Effector memory CD8-positive, alpha-beta T cell (primary cell): ENCODE data around the gene MMEL1.

Experiments
- ATAC-seq: fragments of 150-1000 bp; cut with Tn5 transposase; replicated peaks from 2 replicates; pipeline ENCODE4 v1.10.0; 2021; ENCODE audit warnings: mild to moderate bottlenecking, moderate library complexity
- DNase-seq, 3 experiments: peaks; one replicate each; pipeline ENCODE4 v3.0.0; 2021
- H3K27ac Mint-ChIP-seq, 2 donors: one replicate each; pipeline ENCODE4 v1.8.0; 2022; ENCODE audit warnings: mild to moderate bottlenecking in 2 of 2, mixed read lengths in 2 of 2, moderate library complexity in 2 of 2
- H3K27me3 Mint-ChIP-seq, 2 donors: one replicate each; pipeline ENCODE4 v1.8.0; 2022; ENCODE audit warnings: mixed read lengths in 2 of 2
- H3K36me3 Mint-ChIP-seq: one replicate; pipeline ENCODE4 v1.8.0; 2022; ENCODE audit warnings: mild to moderate bottlenecking, moderate library complexity, mixed read lengths; ENCODE audit not compliant: insufficient read depth
- H3K4me1 Mint-ChIP-seq, 2 donors: one replicate each; pipeline ENCODE4 v1.8.0; 2022; ENCODE audit warnings: low read depth in 2 of 2, mixed read lengths in 2 of 2
- H3K4me3 Mint-ChIP-seq, 2 donors: one replicate each; pipeline ENCODE4 v1.8.0; 2022; ENCODE audit warnings: mild to moderate bottlenecking in 2 of 2, mixed read lengths in 2 of 2, moderate library complexity in 2 of 2
- H3K9me3 Mint-ChIP-seq, 2 donors: one replicate each; pipeline ENCODE4 v1.8.0; 2022; ENCODE audit warnings: mixed read lengths in 2 of 2

MMEL1 gene

DNA sequence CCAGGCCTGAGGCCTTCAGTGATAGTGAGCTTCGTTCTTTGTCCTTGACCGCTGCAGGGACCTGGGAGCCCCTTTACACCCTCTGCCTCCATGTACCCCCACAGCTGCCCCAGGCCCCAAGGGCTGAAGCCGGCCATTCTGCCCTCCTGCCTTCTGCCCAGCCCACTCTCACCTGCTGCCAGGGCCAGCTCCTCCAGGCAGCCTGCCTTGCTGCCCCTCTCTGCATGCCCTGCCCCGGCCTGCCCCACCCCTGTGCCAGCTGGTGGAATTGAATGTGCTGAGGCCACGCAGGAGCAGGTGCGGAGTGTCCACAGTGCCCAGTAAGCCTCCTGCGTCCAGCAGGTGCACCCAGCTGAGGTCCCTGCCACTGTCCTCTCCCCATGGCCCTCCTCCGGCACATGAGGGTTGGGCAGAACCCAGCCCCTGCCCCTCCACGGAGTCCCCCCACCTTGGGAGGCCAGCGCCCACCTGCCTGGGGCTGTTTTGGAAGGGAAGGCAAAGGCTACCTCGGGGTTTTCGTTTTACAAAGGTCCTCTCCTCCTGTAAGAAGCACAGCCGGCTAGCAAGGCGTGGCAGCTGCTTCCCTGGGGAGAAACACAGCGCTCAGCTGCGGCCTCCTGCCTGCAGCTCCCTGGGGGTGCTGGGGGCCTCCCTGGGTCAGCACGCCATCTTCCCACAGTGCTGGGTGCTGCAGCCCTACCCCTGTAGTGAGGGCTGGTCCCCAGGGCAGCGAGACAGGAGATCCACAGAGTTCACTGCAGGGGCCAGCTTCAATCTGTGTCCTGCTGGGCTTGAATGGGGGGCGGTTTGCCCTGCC is 21.0 kb downstream of the MMEL1 start:
- Mint-ChIP-seq H3K36me3 (no peaks in the 10 kb centered on the region), H3K4me1 (no peaks in the 10 kb centered on the region), H3K4me3 (no peak overlapping the region), H3K9me3 (peaks cover 0 to 11% of the 10 kb centered on the region in 2 donors), H3K27ac (no peak overlapping the region), H3K27me3 (peaks cover 8 to 16% of the 10 kb centered on the region in 2 donors)
- no peak for DNase-seq
- no peak for ATAC-seq

DNA sequence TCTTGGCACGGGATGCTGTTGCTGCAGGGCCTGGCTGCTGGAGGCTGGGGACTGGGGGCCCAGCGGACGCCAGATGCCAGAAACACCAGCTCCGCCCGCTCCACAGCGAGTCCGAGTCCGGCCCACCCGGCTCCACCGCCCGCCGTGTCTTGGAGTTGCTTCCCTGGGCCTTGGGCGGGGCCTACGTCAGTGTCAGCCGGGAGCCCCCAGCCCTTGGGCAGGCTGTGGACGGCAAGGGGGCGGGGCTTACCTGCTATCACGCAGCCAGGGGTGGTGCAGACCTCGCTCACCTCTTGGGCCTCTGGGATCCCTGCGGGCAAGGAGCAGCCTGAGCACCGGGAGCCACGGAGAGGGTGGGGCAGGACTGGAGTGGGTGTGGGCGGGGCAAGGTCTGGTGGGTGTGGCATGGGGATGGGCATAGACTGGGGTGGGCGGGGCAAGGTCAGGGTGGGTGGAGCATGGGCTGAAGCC is 21.8 kb downstream of the MMEL1 start:
- no peak for ATAC-seq

DNA sequence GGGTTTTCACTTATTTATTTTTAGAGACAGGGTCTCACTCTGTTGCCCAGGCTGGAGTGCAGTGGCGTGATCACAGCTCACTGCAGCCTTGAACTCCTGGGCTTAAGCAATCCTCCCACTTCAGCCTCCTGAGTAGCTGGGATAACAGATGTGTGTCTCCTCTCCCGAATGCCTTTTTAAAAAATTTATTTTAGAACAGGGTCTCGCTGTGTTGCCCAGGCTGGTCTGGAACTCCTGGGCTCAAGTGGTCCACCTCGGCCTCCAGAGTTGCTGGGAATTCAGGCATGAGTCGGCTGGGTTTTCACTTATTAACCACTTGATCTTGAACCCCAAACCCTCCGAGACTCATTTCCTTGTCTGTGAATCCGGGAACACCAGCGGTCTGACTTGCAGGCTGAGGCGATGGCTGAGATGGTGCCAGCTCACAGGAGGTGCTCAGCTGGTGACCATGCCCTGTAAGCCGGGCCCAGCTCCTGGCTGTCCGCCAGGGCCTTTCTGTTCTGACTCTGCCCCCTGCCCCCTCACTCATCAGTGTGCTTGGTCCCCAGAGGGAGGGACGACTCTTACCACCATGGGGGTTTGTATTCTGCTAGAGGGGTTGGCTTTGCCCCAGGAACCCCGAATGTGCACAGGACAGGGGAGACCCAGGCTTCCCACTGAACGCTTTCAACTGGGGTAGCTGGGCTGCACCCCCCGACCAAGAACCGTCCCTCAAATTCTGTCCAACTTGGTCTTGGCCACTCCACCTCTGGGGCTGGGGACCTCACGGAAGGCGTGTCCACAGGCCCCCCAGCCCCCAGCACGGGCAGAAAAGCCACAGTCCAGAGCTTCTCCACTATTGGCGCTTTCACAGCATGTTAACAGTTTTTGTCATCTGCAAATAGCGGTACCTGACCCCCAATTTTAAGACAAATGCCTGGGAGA is 22.5 kb downstream of the MMEL1 start:
- no peak overlapping the region for H3K4me3 Mint-ChIP-seq
- peaks cover 8 to 16% of the 10 kb centered on the region in 2 donors for H3K27me3 Mint-ChIP-seq
- no peaks in the 10 kb centered on the region for H3K4me1 Mint-ChIP-seq
- DNase-seq = no peak
- no peaks in the 10 kb centered on the region for H3K36me3 Mint-ChIP-seq
- peaks cover 0 to 8% of the 10 kb centered on the region in 2 donors for H3K9me3 Mint-ChIP-seq
- no peak for ATAC-seq
- H3K27ac Mint-ChIP-seq = no peak overlapping the region

More for the DNA sequence above, 21.8 kb downstream of the MMEL1 start:
- H3K36me3 Mint-ChIP-seq = no peaks in the 10 kb centered on the region
- DNase-seq = no peak
- peaks cover 0 to 9% of the 10 kb centered on the region in 2 donors for H3K9me3 Mint-ChIP-seq
- peaks cover 8 to 16% of the 10 kb centered on the region in 2 donors for H3K27me3 Mint-ChIP-seq
- no peak overlapping the region for H3K4me3 Mint-ChIP-seq
- H3K4me1 Mint-ChIP-seq = no peaks in the 10 kb centered on the region
- H3K27ac Mint-ChIP-seq = no peak overlapping the region

DNA sequence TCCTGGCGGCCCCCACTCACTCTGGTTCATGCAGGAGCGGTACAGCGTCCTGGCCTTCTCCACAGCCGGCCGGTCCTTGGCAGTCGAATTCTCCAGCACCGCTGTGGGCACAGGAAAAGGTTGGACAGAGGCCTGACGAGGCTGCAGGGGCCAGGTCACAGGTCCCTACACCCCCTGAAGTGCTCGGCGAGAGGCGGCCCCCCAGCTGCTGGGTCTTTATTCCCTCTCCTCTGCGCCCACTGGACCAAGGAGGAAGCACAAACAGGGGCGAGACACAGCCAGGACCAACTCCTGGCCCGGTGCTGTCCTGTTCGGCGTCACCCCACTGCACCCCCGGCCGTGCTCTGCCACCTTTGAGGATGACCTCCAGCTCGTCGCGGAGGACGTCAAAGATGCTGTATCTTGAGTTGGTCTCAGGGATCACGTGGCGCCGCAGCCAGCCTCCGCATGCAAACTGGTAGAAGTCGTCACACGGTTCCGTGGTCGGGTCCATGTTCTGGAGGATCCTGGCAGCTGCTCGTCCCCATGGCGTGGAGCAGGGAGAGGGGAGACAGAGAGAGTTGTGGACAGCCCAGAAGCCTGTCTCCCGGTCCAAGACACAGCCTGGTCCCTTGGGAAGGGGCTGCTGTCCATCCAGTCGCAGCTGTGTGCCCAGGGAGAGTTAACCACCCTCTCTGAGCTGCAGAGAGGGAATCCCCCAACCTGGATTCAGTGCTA is 23.3 kb downstream of the MMEL1 start:
- DNase-seq = no peak
- H3K4me1 Mint-ChIP-seq = no peaks in the 10 kb centered on the region
- H3K9me3 Mint-ChIP-seq = peaks cover 0 to 6% of the 10 kb centered on the region in 2 donors
- H3K4me3 Mint-ChIP-seq = no peak overlapping the region
- H3K27me3 Mint-ChIP-seq = peaks cover 8 to 16% of the 10 kb centered on the region in 2 donors
- no peak overlapping the region for H3K27ac Mint-ChIP-seq
- ATAC-seq = no peak
- no peaks in the 10 kb centered on the region for H3K36me3 Mint-ChIP-seq

DNA sequence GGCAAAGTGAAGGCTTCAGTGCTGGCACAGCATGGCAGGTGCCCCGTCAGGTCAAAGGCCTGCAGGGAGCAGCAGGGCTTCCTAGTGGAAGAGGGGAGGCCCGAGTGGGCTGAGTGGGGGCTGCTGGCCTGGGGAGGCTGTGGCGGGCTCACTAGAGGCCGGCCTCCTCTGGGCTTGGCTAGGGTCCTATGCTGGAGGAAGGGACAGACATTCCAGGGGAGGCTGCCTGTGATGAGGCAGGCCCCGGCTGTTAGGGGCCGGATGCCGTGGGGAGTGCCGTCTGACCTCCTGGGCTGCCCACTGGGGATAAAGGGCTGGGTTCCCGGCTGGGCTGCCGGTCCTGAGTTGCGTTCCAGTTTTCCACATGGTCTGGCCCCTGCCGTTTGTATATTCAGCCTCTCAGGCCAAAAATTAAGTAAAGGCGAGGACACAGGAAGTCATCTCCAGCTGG is 25.1 kb downstream of the MMEL1 start:
- no peak overlapping the region for H3K27ac Mint-ChIP-seq
- H3K27me3 Mint-ChIP-seq = peaks cover 3 to 20% of the 10 kb centered on the region in 2 donors
- DNase-seq (no peak), ATAC-seq (no peak)
- H3K4me1 Mint-ChIP-seq = no peaks in the 10 kb centered on the region
- H3K36me3 Mint-ChIP-seq = no peaks in the 10 kb centered on the region
- H3K4me3 Mint-ChIP-seq = no peak overlapping the region
- no peaks in the 10 kb centered on the region for H3K9me3 Mint-ChIP-seq

DNA sequence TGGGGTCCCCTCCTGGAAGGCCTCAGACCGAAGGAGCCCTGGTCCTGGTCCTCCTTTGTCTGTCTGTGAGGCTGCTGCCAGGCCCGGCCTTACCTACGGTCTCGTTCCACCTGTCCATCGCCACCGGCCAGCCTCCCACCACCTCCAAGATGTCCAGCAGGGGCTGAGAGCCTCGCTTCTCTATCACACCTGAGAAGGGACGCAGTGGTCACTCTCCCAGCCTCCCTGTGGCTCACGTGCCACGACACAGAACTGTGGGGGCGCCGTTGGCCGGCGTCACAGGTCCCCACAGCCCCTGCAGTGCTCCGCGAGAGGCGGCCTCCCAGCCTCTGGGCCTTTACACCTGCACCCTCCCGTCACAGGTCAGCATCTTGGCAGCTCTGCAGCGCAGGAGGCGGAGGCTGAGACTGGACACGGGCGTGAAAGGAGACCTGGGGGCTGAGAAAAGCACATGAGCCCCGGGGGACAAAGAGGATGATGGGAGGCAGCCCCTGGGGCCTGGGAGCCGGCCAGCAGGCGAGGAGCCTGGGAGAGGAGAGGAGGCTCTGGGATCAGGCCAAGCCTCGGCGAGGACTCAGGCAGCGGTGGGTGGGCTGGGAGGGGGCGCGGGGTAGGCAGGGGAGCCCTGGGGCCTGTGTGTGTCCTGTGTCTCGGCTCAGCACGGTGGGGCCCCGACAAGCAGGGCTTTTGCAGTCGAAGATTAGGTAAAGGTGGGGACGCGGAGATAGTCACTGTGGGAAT is 25.8 kb downstream of the MMEL1 start:
- DNase-seq (no peak), ATAC-seq (no peak)
- Mint-ChIP-seq H3K4me1 (no peaks in the 10 kb centered on the region), H3K9me3 (no peaks in the 10 kb centered on the region), H3K27me3 (peaks cover 8 to 20% of the 10 kb centered on the region in 2 donors), H3K36me3 (peaks cover 2% of the 10 kb centered on the region), H3K27ac (no peak overlapping the region), H3K4me3 (no peak overlapping the region)

DNA sequence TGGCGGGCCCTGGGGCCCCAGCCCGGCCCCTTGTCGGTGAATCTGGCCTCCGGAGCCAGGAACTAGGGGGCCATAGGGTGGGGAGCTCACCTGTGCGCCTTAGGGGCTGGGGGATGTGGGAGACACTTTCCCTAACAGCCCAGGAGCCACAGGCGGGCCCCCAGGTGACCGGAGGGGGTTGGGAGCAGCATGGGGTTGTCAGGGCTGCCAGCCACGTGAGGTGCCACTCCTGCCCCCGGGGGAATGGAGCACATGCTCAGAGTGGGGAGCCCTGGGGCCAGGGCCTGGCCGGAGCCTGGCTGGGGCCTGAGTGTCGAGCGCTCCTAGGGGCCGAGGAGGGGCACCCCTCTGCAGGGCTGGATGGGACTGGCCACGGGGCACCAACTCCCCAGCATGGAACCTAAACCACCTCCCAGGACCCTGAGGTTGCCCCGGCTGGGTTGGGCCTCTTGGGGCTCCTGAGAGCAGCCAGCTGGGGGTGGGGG is 26.4 kb downstream of the MMEL1 start:
- Mint-ChIP-seq H3K27me3 (peaks cover 8 to 26% of the 10 kb centered on the region in 2 donors), H3K36me3 (peaks cover 2% of the 10 kb centered on the region), H3K4me3 (no peak overlapping the region), H3K9me3 (no peaks in the 10 kb centered on the region), H3K4me1 (no peaks in the 10 kb centered on the region), H3K27ac (no peak overlapping the region)
- DNase-seq = no peak
- no peak for ATAC-seq

DNA sequence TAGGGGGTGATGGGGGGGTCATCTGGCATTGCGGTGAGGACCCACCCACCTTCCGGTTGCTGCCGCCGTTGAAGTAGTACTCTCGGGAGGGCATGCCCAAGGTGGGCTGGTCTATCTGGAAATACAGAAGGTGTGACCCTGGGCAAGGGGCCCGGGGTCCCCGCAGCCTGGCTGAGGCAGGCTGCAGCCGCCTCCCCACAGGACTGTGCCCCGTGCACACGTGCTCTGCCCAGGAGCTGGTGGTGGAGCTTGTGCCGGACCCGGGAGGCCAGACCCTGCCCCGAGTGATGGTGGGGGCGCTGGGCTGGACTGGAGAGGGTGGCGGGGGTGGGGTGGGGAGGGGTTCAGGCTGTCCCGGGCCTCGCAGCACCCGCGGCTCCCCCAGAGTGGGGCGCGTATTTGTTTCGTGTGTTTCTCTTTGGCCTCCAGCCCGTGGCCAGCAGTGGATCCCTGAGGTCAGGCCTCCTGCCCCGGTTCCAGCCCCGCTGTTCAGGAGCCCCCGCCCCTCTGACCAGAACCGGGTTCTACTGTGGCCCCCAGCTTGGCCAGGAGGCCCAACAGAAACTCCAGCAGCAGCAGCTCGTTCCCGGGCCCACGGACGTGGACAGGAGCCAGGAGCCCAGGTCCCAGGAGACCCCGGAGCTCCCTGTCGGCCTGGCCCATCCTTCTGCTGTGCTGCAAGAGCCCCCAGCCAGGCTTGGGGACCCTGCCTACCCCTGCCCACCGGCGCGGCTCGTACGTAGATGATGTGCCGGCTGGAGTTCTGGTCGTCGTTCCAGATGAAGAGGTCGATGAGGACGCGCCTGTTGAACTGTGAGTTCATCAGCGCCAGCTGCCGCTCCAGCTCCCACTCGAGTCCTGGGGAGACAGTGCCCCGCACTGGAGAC is 27.1 kb downstream of the MMEL1 start:
- peaks cover 2% of the 10 kb centered on the region for H3K36me3 Mint-ChIP-seq
- no peaks in the 10 kb centered on the region for H3K4me1 Mint-ChIP-seq
- no peak overlapping the region for H3K27ac Mint-ChIP-seq
- H3K9me3 Mint-ChIP-seq = no peaks in the 10 kb centered on the region
- ATAC-seq (no peak), DNase-seq (no peak)
- peaks cover 8 to 30% of the 10 kb centered on the region in 2 donors for H3K27me3 Mint-ChIP-seq
- H3K4me3 Mint-ChIP-seq = no peak overlapping the region

DNA sequence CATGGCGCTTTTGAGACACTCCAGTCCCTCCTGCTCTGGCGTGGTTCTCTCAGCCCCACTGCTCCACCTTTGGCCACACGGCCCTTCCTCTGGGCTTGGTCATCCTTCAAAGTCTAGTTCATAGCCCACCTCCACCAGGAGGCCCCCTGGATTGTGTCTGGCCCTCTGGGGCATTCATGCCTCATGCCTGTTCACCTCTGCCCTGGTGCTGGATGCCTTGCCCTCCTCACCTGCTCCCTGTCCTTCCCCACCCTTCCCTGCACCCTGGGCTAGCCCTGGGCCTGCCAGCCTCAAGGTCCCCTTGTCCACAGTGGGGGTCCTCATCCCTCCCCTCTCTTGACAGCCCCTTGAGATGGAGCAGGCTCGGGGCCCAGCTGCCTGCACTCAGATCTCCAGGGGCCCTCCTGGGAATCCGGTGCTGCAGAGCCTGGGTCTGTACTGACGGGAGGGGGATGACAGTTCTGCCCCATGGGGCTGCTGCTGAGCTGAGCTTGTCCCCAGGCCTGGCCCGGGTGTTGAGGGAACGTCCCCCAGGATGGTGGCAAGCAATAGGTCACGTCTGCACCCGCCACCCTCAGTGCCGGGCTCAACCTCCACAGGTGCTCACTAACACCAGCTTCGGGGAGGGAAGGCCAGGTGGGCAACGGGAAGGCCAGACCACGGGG is 27.8 kb downstream of the MMEL1 start:
- Mint-ChIP-seq H3K4me3 (no peak overlapping the region), H3K9me3 (no peaks in the 10 kb centered on the region), H3K4me1 (no peaks in the 10 kb centered on the region), H3K27ac (no peak overlapping the region), H3K36me3 (peaks cover 2% of the 10 kb centered on the region), H3K27me3 (peaks cover 8 to 30% of the 10 kb centered on the region in 2 donors)
- ATAC-seq = no peak
- DNase-seq = no peak

DNA sequence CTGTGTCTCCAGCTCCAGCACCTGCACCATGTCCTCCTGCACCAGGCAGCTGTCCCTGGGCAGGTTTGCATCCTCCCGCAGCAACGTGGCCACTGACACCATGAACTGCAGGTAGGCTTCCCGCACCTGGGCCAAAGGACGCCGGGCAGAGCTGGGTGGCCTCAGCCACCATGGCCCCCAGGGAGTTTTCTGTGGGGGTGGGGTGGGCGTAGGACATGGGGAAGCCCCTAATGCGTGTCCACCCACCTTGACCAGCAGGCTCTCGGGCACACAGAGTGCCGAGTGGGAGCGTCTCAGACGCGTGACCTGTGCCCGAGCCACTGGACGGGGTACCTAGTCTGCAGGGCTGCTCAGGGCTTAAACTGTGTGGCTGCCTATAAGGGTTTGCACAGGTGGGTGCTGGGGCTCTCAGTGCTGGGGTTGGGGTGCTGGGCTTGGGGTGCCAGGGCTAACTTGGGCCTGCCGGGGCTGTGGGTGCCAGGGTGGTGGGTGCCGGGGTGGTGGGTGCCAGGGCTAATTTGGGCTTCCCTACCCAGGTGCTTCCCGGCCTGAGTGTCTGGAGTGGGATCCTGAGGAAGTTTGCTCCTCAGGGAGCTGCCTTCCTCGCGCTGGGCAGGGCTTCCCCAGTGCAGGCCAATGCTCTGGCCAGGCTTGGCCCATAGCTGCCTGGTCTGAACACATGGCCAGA is 28.5 kb downstream of the MMEL1 start:
- H3K4me1 Mint-ChIP-seq = no peaks in the 10 kb centered on the region

DNA sequence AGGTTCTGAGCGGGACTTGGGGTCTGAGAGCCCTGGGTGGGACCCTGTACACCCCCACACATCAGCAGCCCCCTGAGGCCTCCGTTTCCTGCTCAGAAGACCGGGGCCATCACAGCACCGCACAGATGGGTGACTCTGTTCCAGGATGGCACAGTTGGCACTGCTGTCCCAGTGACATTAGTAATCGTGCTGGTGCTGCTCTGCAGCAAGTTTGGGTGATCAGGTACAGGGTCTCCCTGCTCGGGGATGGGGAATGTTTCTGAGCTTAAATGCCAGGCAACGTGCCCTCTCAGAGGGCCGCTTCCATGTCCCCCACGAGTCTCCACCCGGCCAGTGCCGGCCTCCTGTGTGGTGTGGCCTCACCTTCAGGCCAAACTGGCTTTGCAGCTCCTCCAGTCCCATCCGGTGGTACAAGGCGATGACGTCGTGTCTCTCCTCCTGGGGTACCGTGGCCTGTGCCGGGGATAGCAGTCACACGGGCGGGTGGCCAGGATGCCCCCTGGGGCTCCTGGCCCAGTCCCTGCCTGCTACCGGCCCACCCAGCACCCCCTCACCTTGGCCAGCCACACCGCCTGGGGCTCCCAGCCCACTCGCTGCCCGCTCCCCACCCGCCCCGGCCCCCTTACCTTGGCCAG is 29.2 kb downstream of the MMEL1 start:
- ATAC-seq (no peak), DNase-seq (no peak)
- H3K27me3 Mint-ChIP-seq = peaks cover 8 to 30% of the 10 kb centered on the region in 2 donors
- no peak overlapping the region for H3K27ac Mint-ChIP-seq
- H3K4me3 Mint-ChIP-seq = no peak overlapping the region
- peaks cover 2% of the 10 kb centered on the region for H3K36me3 Mint-ChIP-seq
- no peaks in the 10 kb centered on the region for H3K9me3 Mint-ChIP-seq
- H3K4me1 Mint-ChIP-seq = no peaks in the 10 kb centered on the region

More for the DNA sequence above, 28.5 kb downstream of the MMEL1 start:
- ATAC-seq (no peak), DNase-seq (no peak)
- H3K36me3 Mint-ChIP-seq = peaks cover 2% of the 10 kb centered on the region
- H3K27ac Mint-ChIP-seq = no peak overlapping the region
- H3K9me3 Mint-ChIP-seq = no peaks in the 10 kb centered on the region
- peaks cover 8 to 30% of the 10 kb centered on the region in 2 donors for H3K27me3 Mint-ChIP-seq
- no peak overlapping the region for H3K4me3 Mint-ChIP-seq
